NCI-H146 treated with DMSO at 0.1 percent for 48 hours (cell line): Measurements from ENCODE around the gene ATP6V1C2.
"Not testable (repeated sequence)": the region's sequence is repeated elsewhere in the genome, so short reads cannot be mapped to it uniquely, and the experiment has no call there.

Source experiments
- DNase-seq: peaks from one replicate; lab custom pipeline; 2025; ENCODE audit not compliant: unreplicated experiment; lab: John Stamatoyannopoulos, UW

ATP6V1C2 gene

GRCh38 chr2:10784719-10785118 lies 63.3 kb downstream of the ATP6V1C2 start:
- no peak for DNase-seq

DNA sequence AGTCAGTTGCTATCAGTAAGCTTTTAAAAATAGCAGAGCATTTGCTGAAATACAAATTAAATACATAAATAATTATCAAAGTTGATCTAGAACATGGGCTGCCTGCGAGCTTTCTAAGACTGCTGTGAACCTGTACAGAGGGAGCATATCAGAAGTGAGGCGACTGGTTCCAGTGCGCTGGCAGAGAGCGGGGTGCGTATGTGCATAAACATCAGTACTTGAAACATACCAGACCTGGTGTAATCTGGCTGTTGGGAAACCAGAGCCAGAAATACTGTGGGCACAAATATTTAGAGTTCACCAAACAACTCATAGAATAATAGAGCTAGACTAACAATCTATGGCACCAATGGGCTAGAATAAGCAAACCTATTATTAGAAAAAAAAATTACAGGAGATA lies 63.8 kb downstream of the ATP6V1C2 start:
- no peak for DNase-seq

- DNase-seq, result no peak
These were observed 65.0 kb downstream of the ATP6V1C2 start for GRCh38 chr2:10786240-10786982.

- DNase-seq, result no peak
These were observed 65.9 kb downstream of the ATP6V1C2 start for GRCh38 chr2:10787176-10787968.

DNA sequence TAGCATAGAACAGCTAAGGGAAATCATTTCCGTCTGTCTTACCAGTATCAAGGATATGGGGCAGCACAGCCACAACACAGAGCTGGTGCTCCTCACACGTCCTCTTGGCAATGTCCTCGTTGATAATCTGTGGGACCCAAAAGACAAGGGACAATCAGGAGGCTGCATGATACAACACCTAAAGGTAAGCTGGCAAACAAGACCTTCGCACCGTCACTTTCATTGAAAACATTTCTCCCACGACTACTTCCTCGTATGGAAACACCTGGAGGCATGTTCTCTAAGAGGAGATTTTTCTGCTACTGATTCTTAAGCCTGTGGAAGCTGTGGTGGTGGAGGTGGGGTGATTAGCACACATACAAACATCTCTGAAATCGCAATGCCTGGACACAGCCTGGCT lies 67.4 kb downstream of the ATP6V1C2 start:
- no peak for DNase-seq

DNA sequence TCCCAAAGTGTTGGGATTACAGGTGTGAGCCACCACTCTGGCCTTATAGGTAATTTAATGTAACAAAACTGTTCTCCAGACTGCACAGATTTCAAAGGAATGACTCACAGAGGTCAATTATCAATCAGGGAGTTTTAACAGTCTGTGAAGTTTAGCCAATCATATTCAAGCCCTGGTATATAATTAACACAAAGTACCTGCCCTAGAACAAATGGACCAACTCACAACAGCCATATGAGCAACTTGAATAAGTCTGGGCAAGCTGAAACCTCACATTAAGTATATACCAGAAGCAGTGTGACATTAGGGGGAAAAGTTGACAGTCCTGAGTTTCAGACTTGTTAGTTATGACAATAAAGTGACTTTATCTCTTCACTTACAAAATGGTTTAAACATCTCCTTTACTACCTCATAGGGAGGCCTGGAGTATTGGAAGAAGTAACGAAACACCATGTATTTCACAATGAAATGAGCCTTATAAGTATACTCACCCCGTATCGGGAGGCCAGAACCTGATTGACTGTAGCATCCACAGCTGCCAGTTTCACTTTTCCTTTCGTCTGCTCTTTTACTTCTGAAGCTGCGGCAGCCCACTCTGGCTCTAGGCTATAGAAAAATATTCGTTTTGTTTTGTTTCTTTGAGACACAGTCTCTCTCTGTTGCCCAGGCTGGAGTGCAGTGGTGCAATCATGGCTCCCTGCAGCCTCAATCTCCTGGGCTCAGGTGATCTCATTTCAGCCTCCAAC lies 69.0 kb downstream of the ATP6V1C2 start:
- no peak for DNase-seq

DNA sequence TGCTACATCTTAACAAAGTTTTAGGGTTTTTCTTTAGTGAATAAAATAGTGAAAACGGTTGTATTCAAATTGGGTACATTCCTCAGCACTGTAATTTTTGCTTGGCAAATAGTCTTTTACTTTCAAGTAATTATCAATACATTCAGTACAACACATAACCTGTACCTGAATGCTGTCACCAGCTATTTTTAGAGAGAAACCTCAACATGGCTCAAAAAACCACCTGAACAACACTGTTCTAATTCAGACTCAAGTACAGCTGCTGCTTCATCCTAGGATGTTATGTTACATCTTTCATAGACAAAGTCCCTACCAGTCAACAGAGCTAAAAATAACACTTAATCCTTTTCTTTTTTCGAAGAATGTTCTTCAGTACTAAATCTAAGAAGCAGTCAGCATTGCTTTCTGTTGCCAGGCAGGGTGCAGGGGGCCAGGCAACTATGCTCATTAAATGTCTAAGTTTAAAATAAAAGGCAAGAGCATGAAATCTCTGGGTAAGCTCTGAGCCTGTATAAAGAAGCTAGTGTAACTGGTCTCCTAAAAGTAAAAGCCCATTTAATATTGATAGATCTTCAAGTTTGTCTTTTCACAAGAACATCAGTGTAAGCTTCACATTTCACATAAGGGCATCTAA lies 70.7 kb downstream of the ATP6V1C2 start:
- DNase-seq, result no peak

DNA sequence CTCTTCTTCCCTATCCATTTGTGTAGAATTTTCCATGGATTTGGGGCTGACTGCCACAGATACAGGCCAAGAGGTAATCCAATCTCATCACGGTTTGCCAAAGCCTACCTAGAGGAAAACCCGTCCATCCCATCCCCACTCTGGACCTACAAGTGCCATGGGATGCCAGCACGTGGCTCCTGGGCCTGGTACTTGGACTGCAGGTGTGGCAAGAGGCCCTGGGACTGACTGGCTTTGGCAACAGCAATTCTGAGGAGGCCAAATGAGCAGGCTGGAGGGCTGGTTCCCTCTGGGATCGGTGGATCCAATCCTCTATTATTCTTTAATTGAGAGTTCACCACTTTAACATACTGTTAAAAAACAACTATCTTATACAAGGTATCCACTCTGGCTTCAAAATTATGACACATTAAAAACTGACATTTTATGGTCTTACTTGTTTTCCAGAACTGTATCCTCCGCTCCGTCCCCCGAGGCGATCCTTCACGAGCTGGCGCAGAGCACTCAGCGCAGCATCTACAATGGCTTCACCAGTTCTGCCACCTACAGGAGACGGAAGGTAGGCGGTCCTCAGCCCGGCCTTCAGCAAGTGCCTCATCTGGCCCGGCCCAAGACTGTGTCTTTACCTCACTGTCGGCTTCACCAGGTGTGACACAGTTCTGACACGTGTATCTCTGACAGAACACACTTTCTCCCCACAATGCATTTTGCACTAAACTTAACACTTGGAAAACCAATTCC lies 71.4 kb downstream of the ATP6V1C2 start:
- DNase-seq, result no peak

GRCh38 chr2:10793816-10794215 lies 72.4 kb downstream of the ATP6V1C2 start:
- no peak for DNase-seq

DNA sequence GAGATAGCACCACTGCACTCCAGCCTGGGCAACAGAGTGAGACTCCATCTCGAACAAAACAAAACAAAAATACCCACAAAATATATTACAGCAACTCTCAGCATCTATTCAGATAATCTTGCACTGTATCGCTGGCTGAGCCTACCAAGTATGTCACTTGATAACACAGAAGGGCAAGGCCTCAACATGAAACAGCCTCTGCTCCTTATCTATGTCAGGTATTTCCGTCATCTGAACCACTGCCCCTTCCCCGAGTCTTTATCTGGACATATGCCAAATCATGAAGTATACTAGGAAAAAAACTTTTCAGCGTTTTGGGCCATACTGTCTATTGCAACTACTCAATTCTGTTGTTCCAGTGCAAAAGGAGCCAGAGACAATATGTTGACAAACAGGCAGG lies 73.4 kb downstream of the ATP6V1C2 start:
- DNase-seq, result no peak

DNA sequence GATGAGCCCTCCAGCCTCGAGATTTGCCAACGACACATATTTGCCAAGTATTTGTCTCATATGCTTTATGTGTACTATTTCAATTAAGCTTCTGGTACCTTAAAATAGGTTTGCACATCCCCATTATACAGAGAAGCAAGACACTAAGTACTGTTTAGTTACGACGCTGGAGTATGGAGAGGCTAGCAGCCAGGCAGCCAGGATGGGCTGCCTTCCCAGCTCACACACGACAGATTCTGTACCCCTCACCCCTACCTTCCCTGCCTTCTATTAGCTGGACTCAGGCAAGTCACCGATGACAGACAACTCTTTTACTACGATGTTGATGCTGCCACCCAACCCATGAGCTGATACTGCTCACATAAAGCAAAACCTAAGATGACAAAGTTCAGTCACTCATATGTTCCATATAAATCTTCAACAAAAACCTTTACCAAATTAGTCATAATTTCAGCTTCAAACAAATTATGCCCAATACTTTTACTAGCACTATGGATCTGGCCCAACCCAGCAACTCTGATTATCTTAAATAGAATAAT lies 74.1 kb downstream of the ATP6V1C2 start:
- no peak for DNase-seq

DNA sequence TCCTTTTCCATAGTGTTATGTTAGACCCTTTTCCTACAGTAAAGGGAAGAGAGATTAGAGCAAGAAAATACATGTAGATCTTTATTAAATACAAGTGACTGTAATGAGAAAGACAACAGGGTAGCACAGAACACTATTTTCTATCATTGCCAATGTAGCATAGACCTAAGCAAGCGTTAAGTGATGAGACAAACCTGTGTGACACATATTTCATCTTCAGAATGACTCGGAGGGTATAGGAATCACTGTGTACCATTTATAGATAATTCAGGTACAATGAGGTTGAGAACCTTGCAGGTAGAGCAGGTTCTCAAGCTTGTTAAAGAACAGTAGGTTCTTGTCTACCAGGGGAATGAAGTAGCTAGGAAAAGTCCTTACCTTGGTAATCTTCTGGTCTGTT lies 75.3 kb downstream of the ATP6V1C2 start:
- no peak for DNase-seq

GRCh38 chr2:10798783-10799182 lies 77.4 kb downstream of the ATP6V1C2 start:
- DNase-seq, result no peak

- no peak for DNase-seq
These were observed 78.7 kb downstream of the ATP6V1C2 start for GRCh38 chr2:10800163-10800562.

DNA sequence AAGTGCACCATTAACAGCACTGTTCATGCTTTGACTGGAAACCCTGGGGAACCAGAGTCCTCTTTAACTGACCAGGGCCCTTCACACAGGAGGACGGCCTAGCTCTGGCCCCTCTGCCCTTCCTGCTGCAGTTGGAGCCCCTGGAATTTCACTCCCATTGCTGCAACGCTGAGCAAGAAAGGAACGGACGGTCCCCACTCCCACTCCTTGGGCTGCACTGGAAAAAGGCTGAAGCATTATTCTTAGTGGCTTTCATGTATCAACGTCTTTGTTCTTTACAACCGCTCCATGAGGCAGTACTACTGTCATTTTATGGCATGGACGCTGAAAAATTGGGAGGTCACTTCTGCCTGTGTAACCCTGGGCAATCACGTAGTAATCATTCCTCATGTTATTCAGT lies 81.2 kb downstream of the ATP6V1C2 start:
- no peak for DNase-seq

GRCh38 chr2:10805990-10806389 lies 84.6 kb downstream of the ATP6V1C2 start:
- not testable (repeated sequence) for DNase-seq

- no peak for DNase-seq
These were observed 85.1 kb downstream of the ATP6V1C2 start for GRCh38 chr2:10806543-10806942.

- DNase-seq, result no peak
These were observed 89.1 kb downstream of the ATP6V1C2 start for GRCh38 chr2:10810202-10811161.

DNA sequence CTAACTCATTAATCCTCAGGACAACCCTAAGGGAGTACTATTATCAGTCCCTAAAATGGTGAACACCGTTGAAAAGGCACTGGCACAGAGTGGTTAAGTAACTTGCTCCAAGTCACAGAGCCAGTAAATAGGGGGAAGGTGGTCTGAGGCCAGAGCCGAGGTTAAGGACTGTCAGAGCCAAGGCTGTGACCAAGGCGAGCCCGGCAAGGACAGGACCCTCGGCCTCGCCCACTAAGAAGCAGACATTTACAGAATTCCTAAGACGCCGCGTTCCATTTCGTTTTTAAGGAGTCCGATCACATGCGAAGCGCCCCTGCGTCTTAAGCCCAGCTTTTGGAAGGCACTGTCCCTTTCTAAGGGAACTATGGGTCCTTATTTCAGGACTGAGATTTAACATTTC lies 90.1 kb downstream of the ATP6V1C2 start:
- no peak for DNase-seq
